GM12878 (cell line): Measurements from ENCODE around the gene FREY1. TPM values are rescaled to one million over a fixed set of nuclear protein-coding genes. Genes with fewer than 3 reads are reported as not detected.

ENCODE experiments used
- ATAC-seq: fragments of 200-7000 bp; cut with Tn5 transposase; 3 replicates; pipeline ENCODE4 v1.9.1; 2020; ENCODE audit warnings: mild to moderate bottlenecking, moderate library complexity
- BruUV-seq: library from RNA; stranded (reverse); fragments of 400-500 nt; replicated peaks from 2 replicates; lab custom pipeline; 2021; lab: Mats Ljungman, UMichigan
- CTCF ChIA-PET: fragments of 300-600 bp; sonication (Branson Sonifier 250); formaldehyde crosslinking; extraction: SDS; loops from one replicate; lab custom pipeline; 2021; ENCODE audit warnings: inconsistent platforms; lab: Yijun Ruan, JAX
- POLR2A ChIA-PET: fragments of 350-600 bp; formaldehyde crosslinking; extraction: SDS; loops from one replicate; lab custom pipeline; 2021; ENCODE audit warnings: inconsistent platforms; lab: Charles Lee
- RAD21 ChIA-PET: fragments of 300-600 bp; sonication (Branson Sonifier 250); formaldehyde crosslinking; loops from one replicate; lab custom pipeline; 2023; ENCODE audit warnings: antibody characterized with exemption; ENCODE audit not compliant: unreplicated experiment; lab: Charles Lee
- SMC1A ChIA-PET: fragments of 300-600 bp; sonication (Branson Sonifier 250); formaldehyde crosslinking; loops from one replicate; lab custom pipeline; 2023; ENCODE audit not compliant: unreplicated experiment, uncharacterized antibody; lab: Charles Lee
- DNase-seq: peaks from one replicate; pipeline ENCODE4 v3.0.0-alpha.2; 2011; ENCODE audit warnings: low read depth, low spot score
- FAIRE-seq: peaks from 3 replicates; lab custom pipeline; 2011; peaks lifted over from hg19 to GRCh38; lab: Jason Lieb, UNC
- H2AFZ ChIP-seq: 2 replicates; pipeline ENCODE4 v1.6.0; 2011; ENCODE audit warnings: low read depth, low read length, control low read depth; ENCODE audit not compliant: control insufficient read depth
- H3K27ac ChIP-seq: 2 replicates; pipeline ENCODE4 v1.5.1; 2011; ENCODE audit warnings: control low read depth; ENCODE audit not compliant: control insufficient read depth, insufficient read depth
- H3K27me3 ChIP-seq, 2 experiments: replicated peaks in 1 of 2; 2 replicates each; pipeline versions ENCODE4 v1.6.0 to v1.6.1; 2011; ENCODE audit warnings: low read length in 1 of 2; ENCODE audit not compliant: control insufficient read depth in 2 of 2, insufficient read depth in 2 of 2
- H3K36me3 ChIP-seq, 2 experiments: 2 replicates each; pipeline ENCODE4 v1.5.1; 2011; ENCODE audit warnings: low read length in 1 of 2; ENCODE audit not compliant: control insufficient read depth in 2 of 2, insufficient read depth in 2 of 2
- H3K4me1 ChIP-seq: 2 replicates; pipeline ENCODE4 v1.6.1; 2011; ENCODE audit warnings: mild to moderate bottlenecking, low read length, moderate library complexity, mixed read lengths; ENCODE audit not compliant: control insufficient read depth, insufficient read depth
- H3K4me2 ChIP-seq: 2 replicates; pipeline ENCODE4 v1.6.0; 2011; ENCODE audit warnings: control low read depth; ENCODE audit not compliant: control insufficient read depth, insufficient read depth
- H3K4me3 ChIP-seq: fragments of 200-600 bp; sonication (generic); 2 replicates; pipeline ENCODE4 v1.5.1; 2016
- H3K79me2 ChIP-seq: 2 replicates; pipeline ENCODE4 v1.6.0; 2011; ENCODE audit warnings: low read length; ENCODE audit not compliant: control insufficient read depth, insufficient read depth
- H3K9ac ChIP-seq: 2 replicates; pipeline ENCODE4 v1.8.0; 2011; ENCODE audit warnings: low read length, control low read depth, mixed read lengths; ENCODE audit not compliant: control insufficient read depth, insufficient read depth
- H3K9me3 ChIP-seq: replicated peaks from 3 replicates; pipeline ENCODE4 v1.5.1; 2011; ENCODE audit warnings: mild to moderate bottlenecking, low read length; ENCODE audit not compliant: control insufficient read depth, insufficient read depth
- H4K20me1 ChIP-seq: 2 replicates; pipeline ENCODE4 v1.6.0; 2011; ENCODE audit not compliant: control insufficient read depth, insufficient read depth
- CHD1 ChIP-seq: IDR thresholded peaks from 2 replicates; pipeline ENCODE4 v1.6.1; 2012; ENCODE audit warnings: low read depth, low read length, improper control_type of control experiment
- CHD4 ChIP-seq: fragments of 200-600 bp; sonication (generic); IDR thresholded peaks from 2 replicates; pipeline ENCODE4 v1.6.1; 2016; ENCODE audit warnings: mild to moderate bottlenecking
- CREM ChIP-seq: IDR thresholded peaks from 2 replicates; pipeline ENCODE4 v1.6.1; 2014; ENCODE audit warnings: antibody characterized with exemption, low read depth
- E2F8 ChIP-seq: fragments of 450-650 bp; IDR thresholded peaks from 2 replicates; pipeline ENCODE4 v1.6.1; 2018; ENCODE audit warnings: mild to moderate bottlenecking, low read depth, moderate library complexity; ENCODE audit not compliant: partially characterized antibody
- EZH2 ChIP-seq: IDR thresholded peaks from 2 replicates; pipeline ENCODE4 v1.6.1; 2012; ENCODE audit warnings: low read depth, mild to moderate bottlenecking, control low read depth, inconsistent platforms, low read length, borderline replicate concordance; ENCODE audit not compliant: control insufficient read depth
- HCFC1 ChIP-seq: fragments of 150-350 bp; IDR thresholded peaks from 2 replicates; pipeline ENCODE4 v1.6.1; 2014; ENCODE audit warnings: low read length
- IRF4 ChIP-seq: IDR thresholded peaks from 2 replicates; pipeline ENCODE4 v1.6.1; 2011; ENCODE audit warnings: low read depth, low read length
- NFIC ChIP-seq: IDR thresholded peaks from 2 replicates; pipeline ENCODE4 v1.6.1; 2012; ENCODE audit warnings: low read depth, mild to moderate bottlenecking, inconsistent platforms, low read length, moderate library complexity
- NFXL1 ChIP-seq: fragments of 450-650 bp; IDR thresholded peaks from 2 replicates; pipeline ENCODE4 v1.6.1; 2017; ENCODE audit warnings: antibody characterized with exemption, mild to moderate bottlenecking, borderline replicate concordance
- SP1 ChIP-seq: IDR thresholded peaks from one replicate; pipeline ENCODE4 v1.6.1; 2011; ENCODE audit warnings: low read depth, low read length
- WRNIP1 ChIP-seq: IDR thresholded peaks from 2 replicates; pipeline ENCODE4 v1.6.1; 2011; ENCODE audit warnings: low read depth, low read length, improper control_type of control experiment, borderline replicate concordance
- WGBS: methylation state at CpG from one replicate; pipeline ENCODE4 v1.1.6; 2016; ENCODE audit warnings: low lambda C conversion rate; ENCODE audit not compliant: insufficient replicate concordance, insufficient coverage; ENCODE audit errors: missing lambda C conversion rate; 5-methylcytosine and 5-hydroxymethylcytosine counted together
- in situ Hi-C: fragments of 300-500 bp; cut with MboI; formaldehyde crosslinking; loops from 9 replicates; pipeline ENCODE4 v1.14.3; 2018; ENCODE audit warnings: mixed read lengths
- intact Hi-C: fragments of 100-400 bp; cut with micrococcal nuclease; formaldehyde crosslinking; loops from one replicate; pipeline ENCODE4 v1.14.2; 2022; ENCODE audit not compliant: unreplicated experiment
- polyA plus RNA-seq, 11 experiments: library from polyadenylated mRNA; depleted of rRNA in 4 of 11; unstranded in 6 of 11; stranded (reverse) in 5 of 11; fragments of >200 nt; fragmentation: Nextera tagmentation in 4 of 11; fragmentation: Illumina TruSeq in 1 of 11; extraction: Ambion mirVana in 4 of 11; extraction: Trizol in 1 of 11; gene quantifications; 1 replicate in 1 of 11; 2 replicates in 10 of 11; pipeline versions ENCODE4 v1.2.1 to v1.2.3, GENCODE V29; 2011 to 2016; ENCODE audit warnings: inconsistent platforms in 2 of 11, missing spikeins in 2 of 11, low read depth in 1 of 11
- total RNA-seq, 4 experiments: library from RNA; depleted of rRNA in 3 of 4; stranded (reverse); fragments of >200 nt in 3 of 4; fragmentation: Illumina TruSeq in 1 of 4; extraction: Trizol in 1 of 4; gene quantifications; 2 replicates each; pipeline versions ENCODE4 v1.2.1 to v1.2.3, GENCODE V29; 2013 to 2021
- TF ChIP-seq, protein P1 (sequence below): IDR thresholded peaks from 2 replicates; pipeline ENCODE4 v1.6.1; 2012; ENCODE audit warnings: mild to moderate bottlenecking, low read depth, low read length

Gene FREY1
- total and polyA plus RNA-seq, 10 of the 15 experiments (the other 5 are each of a cell fraction or from before 2014, with no cell fraction given): 0.13 to 1.7 (median 0.39) TPM; not detected in 3

DNA sequence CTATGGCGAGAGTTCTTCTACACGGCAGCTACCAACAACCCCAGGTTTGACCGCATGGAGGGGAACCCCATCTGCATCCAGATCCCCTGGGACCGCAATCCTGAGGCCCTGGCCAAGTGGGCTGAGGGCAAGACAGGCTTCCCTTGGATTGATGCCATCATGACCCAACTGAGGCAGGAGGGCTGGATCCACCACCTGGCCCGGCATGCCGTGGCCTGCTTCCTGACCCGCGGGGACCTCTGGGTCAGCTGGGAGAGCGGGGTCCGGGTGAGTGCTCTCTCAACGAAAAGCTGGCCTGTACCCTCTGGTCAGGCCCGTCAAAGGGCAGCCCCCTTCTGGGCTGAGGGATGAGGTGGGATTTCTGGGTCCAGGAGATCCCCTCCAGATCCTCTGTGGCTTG lies 37.5 kb downstream of the FREY1 start:
- Histone ChIP-seq H3K4me2 (no peak overlapping the region), H3K4me3 (no peak overlapping the region), H3K36me3 (peaks cover 14 to 39% of the 10 kb centered on the region in 2 experiments), H3K27me3 (no peaks in the 10 kb centered on the region), H3K4me1 (no peaks in the 10 kb centered on the region), H3K9me3 (no peaks in the 10 kb centered on the region), H3K9ac (no peak overlapping the region), H4K20me1 (no peaks in the 10 kb centered on the region), H3K27ac (no peak overlapping the region), H2AFZ (no peak overlapping the region), H3K79me2 (no peaks in the 10 kb centered on the region)
- FAIRE-seq (no peak), DNase-seq (no peak), ATAC-seq (no peak)
- in situ Hi-C loops: no loop called here
- RAD21 ChIA-PET: no interaction called here
- SMC1A ChIA-PET: no interaction called here
- intact Hi-C loops: no loop called here
- TF ChIP-seq HCFC1 (no peak), WRNIP1 (no peak), CHD4 (no peak), CHD1 (no peak), NFXL1 (no peak), SP1 (no peak), EZH2 (no peak), CREM (no peak), NFIC (no peak), E2F8 (no peak), IRF4 (no peak)
- TF ChIP-seq, protein P1, sequence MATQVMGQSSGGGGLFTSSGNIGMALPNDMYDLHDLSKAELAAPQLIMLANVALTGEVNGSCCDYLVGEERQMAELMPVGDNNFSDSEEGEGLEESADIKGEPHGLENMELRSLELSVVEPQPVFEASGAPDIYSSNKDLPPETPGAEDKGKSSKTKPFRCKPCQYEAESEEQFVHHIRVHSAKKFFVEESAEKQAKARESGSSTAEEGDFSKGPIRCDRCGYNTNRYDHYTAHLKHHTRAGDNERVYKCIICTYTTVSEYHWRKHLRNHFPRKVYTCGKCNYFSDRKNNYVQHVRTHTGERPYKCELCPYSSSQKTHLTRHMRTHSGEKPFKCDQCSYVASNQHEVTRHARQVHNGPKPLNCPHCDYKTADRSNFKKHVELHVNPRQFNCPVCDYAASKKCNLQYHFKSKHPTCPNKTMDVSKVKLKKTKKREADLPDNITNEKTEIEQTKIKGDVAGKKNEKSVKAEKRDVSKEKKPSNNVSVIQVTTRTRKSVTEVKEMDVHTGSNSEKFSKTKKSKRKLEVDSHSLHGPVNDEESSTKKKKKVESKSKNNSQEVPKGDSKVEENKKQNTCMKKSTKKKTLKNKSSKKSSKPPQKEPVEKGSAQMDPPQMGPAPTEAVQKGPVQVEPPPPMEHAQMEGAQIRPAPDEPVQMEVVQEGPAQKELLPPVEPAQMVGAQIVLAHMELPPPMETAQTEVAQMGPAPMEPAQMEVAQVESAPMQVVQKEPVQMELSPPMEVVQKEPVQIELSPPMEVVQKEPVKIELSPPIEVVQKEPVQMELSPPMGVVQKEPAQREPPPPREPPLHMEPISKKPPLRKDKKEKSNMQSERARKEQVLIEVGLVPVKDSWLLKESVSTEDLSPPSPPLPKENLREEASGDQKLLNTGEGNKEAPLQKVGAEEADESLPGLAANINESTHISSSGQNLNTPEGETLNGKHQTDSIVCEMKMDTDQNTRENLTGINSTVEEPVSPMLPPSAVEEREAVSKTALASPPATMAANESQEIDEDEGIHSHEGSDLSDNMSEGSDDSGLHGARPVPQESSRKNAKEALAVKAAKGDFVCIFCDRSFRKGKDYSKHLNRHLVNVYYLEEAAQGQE: no peak
- POLR2A ChIA-PET: interaction anchor here (0.7 kb wide), 1 partner anchor 66 kb away, joined by 6 read pairs; no protein-coding TSS in a partner anchor
- CTCF ChIA-PET: interaction anchor here (0.8 to 1.1 kb wide), 2 partner anchors 96 to 137 kb away, joined by 3 to 6 read pairs; no protein-coding TSS in a partner anchor
- 94% methylated on average over 12 of the region's 12 CpGs for WGBS
- BruUV-seq: no TSS peak
